Loucy (cell line): Measurements from ENCODE around the gene THOP1.

Source experiments
- EZH2phosphoT487 ChIP-seq: fragments of 200-600 bp; IDR thresholded peaks from 2 replicates; pipeline ENCODE4 v1.6.1; 2018; ENCODE audit warnings: antibody characterized with exemption, mild to moderate bottlenecking, moderate library complexity, borderline replicate concordance
- TF ChIP-seq, protein P1 (sequence below): fragments of 200-600 bp; sonication (generic); conservative IDR thresholded peaks from 2 replicates; pipeline ENCODE4 v1.5.1; 2014; ENCODE audit warnings: mild to moderate bottlenecking, antibody characterized with exemption, low read length

DNA sequence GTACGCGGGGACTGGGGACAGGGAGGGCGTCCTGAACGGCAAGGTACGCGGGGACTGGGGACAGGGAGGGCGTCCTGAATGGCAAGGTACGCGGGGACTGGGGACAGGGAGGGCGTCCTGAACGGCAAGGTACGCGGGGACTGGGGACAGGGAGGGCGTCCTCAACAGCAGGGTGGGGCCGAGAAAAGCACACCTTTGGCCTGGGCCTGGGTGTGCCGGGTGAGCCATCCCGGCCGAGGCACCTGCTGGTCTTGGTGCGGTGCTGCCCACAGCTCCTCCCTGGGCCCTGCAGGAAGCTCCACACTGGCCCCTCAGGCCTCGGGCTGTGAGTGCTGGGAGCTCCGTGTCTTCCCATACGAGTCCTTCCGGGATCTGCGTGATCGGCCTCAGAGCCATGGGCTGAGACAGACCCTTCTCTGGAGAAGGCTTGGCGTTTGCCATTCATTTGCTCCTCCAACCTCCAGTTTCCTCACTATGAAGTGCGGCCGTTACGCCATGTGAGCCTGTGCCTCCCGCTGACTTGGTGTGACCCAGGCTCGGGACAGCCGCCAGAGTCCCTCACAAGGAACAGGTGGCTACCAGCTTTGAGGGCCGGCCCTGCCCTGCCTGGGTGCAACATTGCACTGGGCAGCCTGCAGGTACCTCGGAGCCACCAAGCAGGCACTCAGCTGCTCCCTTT, 26.6 kb downstream of the THOP1 start:
- TF ChIP-seq, protein P1, sequence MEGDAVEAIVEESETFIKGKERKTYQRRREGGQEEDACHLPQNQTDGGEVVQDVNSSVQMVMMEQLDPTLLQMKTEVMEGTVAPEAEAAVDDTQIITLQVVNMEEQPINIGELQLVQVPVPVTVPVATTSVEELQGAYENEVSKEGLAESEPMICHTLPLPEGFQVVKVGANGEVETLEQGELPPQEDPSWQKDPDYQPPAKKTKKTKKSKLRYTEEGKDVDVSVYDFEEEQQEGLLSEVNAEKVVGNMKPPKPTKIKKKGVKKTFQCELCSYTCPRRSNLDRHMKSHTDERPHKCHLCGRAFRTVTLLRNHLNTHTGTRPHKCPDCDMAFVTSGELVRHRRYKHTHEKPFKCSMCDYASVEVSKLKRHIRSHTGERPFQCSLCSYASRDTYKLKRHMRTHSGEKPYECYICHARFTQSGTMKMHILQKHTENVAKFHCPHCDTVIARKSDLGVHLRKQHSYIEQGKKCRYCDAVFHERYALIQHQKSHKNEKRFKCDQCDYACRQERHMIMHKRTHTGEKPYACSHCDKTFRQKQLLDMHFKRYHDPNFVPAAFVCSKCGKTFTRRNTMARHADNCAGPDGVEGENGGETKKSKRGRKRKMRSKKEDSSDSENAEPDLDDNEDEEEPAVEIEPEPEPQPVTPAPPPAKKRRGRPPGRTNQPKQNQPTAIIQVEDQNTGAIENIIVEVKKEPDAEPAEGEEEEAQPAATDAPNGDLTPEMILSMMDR: no peak
- no peak for TF ChIP-seq EZH2phosphoT487
